Ectodermal cell (in vitro differentiated cells): Measurements from ENCODE around the gene ABHD12.

Source experiments
- H3K27ac ChIP-seq: 2 replicates; pipeline ENCODE4 v1.7.0; 2013; ENCODE audit warnings: mild to moderate bottlenecking, low read depth, low read length; ENCODE audit not compliant: insufficient read depth, poor library complexity, severe bottlenecking
- H3K27me3 ChIP-seq: 2 replicates; pipeline ENCODE4 v1.7.0; 2013; ENCODE audit warnings: mild to moderate bottlenecking, low read length; ENCODE audit not compliant: insufficient read depth, control insufficient read depth, poor library complexity, severe bottlenecking
- H3K36me3 ChIP-seq: one replicate; pipeline ENCODE4 v1.7.0; 2013; ENCODE audit warnings: low read length; ENCODE audit not compliant: control insufficient read depth, insufficient read depth
- H3K4me1 ChIP-seq: one replicate; pipeline ENCODE4 v1.7.0; 2013; ENCODE audit warnings: low read length; ENCODE audit not compliant: control insufficient read depth, insufficient read depth
- H3K4me3 ChIP-seq: 2 replicates; pipeline ENCODE4 v1.7.0; 2013; ENCODE audit warnings: low read depth, low read length, control low read depth; ENCODE audit not compliant: insufficient read depth
- H3K9me3 ChIP-seq: 2 replicates; pipeline ENCODE4 v1.7.0; 2013; ENCODE audit warnings: mild to moderate bottlenecking, low read length, moderate library complexity; ENCODE audit not compliant: control insufficient read depth
- WGBS, 2 experiments: methylation state at CpG; one replicate each; pipeline ENCODE4 v1.1.7; 2013; ENCODE audit warnings: missing lambda C conversion rate in 2 of 2; 5-methylcytosine and 5-hydroxymethylcytosine counted together

Gene ABHD12

GRCh38 chr20:25282034-25282781, 108.4 kb downstream of the ABHD12 start:
- Histone ChIP-seq H3K4me3 (no peak overlapping the region), H3K27ac (no peak overlapping the region), H3K27me3 (no peaks in the 10 kb centered on the region), H3K9me3 (no peaks in the 10 kb centered on the region), H3K36me3 (peaks cover 42% of the 10 kb centered on the region), H3K4me1 (no peaks in the 10 kb centered on the region)
- 92 to 93% methylated on average over 22 of the region's 22 CpGs for WGBS, 2 experiments

- H3K27me3 ChIP-seq, result no peaks in the 10 kb centered on the region
- WGBS, 2 experiments, result 94 to 96% methylated on average over 21 of the region's 21 CpGs
- H3K4me3 ChIP-seq, result no peak overlapping the region
- H3K9me3 ChIP-seq, result no peaks in the 10 kb centered on the region
- H3K27ac ChIP-seq, result no peak overlapping the region
- peaks cover 36% of the 10 kb centered on the region for H3K36me3 ChIP-seq
- no peaks in the 10 kb centered on the region for H3K4me1 ChIP-seq
Measured at GRCh38 chr20:25281541-25281991, 109.1 kb downstream of the ABHD12 start.

- Histone ChIP-seq H3K4me1 (no peaks in the 10 kb centered on the region), H3K4me3 (no peak overlapping the region), H3K36me3 (peaks cover 32% of the 10 kb centered on the region), H3K27ac (no peak overlapping the region), H3K27me3 (no peaks in the 10 kb centered on the region), H3K9me3 (no peaks in the 10 kb centered on the region)
- 95 to 96% methylated on average over 33 of the region's 33 CpGs for WGBS, 2 experiments
Measured at GRCh38 chr20:25280574-25281535, 109.8 kb downstream of the ABHD12 start.

GRCh38 chr20:25280051-25280573, 110.5 kb downstream of the ABHD12 start:
- WGBS, 2 experiments, result 95 to 96% methylated on average over 15 of the region's 15 CpGs
- peaks cover 27% of the 10 kb centered on the region for H3K36me3 ChIP-seq
- no peaks in the 10 kb centered on the region for H3K9me3 ChIP-seq
- H3K4me3 ChIP-seq, result no peak overlapping the region
- no peaks in the 10 kb centered on the region for H3K27me3 ChIP-seq
- no peak overlapping the region for H3K27ac ChIP-seq
- no peaks in the 10 kb centered on the region for H3K4me1 ChIP-seq

DNA sequence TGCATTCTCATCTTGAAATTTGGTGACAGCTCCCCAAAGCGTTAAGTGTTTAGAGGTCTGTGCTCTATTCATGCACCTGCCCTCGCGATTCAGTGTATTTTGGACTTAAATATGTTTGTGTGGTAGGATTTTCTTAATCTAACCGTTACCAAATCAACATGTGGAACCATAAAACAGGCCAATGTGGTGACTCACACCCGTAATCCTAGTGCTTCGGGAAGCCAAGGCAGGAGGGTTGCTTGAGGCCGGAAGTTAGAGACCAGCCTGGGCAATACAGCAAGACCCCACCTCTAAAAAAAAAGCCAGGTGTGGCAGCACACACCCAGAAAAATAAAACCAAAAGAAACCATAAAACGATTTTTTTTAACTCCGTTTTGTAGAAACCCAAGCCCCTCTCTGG, 111.2 kb downstream of the ABHD12 start:
- H3K4me1 ChIP-seq, result no peaks in the 10 kb centered on the region
- no peaks in the 10 kb centered on the region for H3K9me3 ChIP-seq
- no peak overlapping the region for H3K4me3 ChIP-seq
- peaks cover 22% of the 10 kb centered on the region for H3K36me3 ChIP-seq
- no peaks in the 10 kb centered on the region for H3K27me3 ChIP-seq
- WGBS, 2 experiments, result 94 to 97% methylated on average over 9 of the region's 9 CpGs
- no peak overlapping the region for H3K27ac ChIP-seq

DNA sequence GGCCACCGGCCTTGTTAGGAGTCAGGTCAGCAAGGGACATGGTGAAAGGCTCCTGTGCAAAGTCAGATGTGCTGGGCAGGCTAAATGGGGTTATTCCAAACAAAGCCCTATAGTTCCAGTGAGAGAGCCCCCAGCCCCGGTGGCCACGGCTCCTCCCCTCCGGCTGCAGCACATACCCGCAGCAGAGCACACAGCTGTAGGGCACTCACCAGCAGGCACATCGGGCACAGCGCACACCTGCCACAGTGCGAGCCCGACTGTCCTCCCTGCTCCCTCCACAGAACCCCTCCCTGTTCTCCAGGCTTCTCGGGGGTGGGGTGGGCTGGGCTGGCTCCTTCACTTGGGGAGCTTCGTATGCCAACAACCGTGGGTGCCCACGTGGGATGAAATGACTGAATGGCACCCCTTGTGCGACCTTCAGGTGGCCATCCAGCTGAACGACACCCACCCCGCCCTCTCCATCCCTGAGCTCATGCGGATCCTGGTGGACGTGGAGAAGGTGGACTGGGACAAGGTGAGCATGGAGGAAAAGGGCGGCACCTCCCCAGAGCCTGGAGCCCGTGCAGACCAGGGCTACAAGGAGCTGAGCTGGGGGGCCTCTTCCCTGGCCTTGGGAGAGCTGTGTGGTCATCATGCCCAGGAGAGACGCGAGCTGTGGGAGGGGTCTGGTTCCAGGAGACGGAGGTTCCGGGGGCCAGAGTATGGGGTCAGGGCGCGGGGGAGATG, 111.8 kb downstream of the ABHD12 start:
- Histone ChIP-seq H3K36me3 (peaks cover 16% of the 10 kb centered on the region), H3K27ac (no peak overlapping the region), H3K9me3 (no peaks in the 10 kb centered on the region), H3K4me1 (no peaks in the 10 kb centered on the region), H3K4me3 (no peak overlapping the region), H3K27me3 (no peaks in the 10 kb centered on the region)
- 94% methylated on average over 26 of the region's 26 CpGs for WGBS, 2 experiments

DNA sequence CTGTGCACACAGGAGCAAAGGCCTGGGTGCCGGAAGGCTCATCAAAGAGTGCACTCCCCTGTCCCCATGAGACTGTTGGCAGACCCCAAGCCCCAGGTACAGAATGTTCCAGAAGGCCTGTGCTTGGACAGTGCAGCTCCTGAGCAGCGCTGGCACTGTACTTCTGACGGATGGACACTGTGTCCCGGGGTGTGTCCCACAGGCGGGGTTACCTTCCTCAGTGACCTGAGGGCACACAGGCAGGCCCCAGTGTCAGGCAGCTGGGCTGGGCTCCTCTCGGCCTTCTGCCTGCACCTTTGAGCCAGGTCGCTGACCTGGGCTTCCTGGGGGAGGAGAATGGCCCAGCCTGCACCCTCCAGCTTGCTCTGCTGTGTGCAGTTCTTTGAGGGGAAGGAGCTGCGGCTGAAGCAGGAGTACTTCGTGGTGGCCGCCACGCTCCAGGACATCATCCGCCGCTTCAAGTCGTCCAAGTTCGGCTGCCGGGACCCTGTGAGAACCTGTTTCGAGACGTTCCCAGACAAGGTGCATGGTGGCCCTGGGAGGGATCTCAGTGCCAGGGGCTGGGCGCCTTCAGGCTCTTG, 112.6 kb downstream of the ABHD12 start:
- Histone ChIP-seq H3K4me3 (no peak overlapping the region), H3K36me3 (peaks cover 18% of the 10 kb centered on the region), H3K27me3 (no peaks in the 10 kb centered on the region), H3K4me1 (no peaks in the 10 kb centered on the region), H3K9me3 (no peaks in the 10 kb centered on the region), H3K27ac (no peak overlapping the region)
- WGBS, 2 experiments, result 93 to 94% methylated on average over 19 of the region's 19 CpGs

DNA sequence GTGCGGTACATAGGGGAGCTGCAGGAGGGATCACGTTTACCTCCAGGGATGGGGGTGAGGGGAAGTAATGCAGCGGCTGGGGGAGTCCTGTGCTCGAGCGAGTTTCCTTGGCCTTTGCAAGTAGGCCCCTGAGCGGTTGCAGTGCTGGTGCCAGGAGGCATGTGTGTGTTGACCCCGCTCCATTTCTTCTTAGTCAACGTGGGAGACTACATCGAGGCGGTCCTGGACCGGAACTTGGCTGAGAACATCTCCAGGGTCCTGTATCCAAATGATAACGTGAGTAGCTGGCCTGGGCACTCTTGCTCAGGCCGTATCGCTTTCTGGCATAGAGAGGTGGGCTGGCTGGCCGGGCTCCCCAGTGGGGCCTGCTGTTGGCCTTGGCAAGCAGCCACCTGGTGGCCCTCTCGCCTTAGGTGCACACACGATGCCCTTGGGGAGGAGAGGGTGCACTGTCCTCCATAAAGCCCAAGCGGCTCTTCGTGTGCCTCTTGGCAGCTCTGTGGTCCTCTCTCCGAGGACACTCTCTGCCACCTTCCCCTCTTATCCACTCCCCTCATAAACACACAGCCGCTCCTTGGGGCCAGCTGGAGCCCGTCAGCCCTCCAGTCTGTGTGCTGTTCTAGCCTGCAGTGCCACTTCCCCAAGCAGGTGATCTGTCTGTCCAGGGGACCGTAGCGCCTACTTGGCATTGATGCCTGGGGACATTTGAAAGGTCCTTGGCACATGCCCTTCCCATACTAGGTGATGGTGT, 113.4 kb downstream of the ABHD12 start:
- Histone ChIP-seq H3K27ac (no peak overlapping the region), H3K4me3 (no peak overlapping the region), H3K27me3 (no peaks in the 10 kb centered on the region), H3K4me1 (no peaks in the 10 kb centered on the region), H3K9me3 (no peaks in the 10 kb centered on the region), H3K36me3 (peaks cover 20% of the 10 kb centered on the region)
- 94 to 95% methylated on average over 24 of the region's 24 CpGs for WGBS, 2 experiments

- Histone ChIP-seq H3K9me3 (no peaks in the 10 kb centered on the region), H3K27me3 (no peaks in the 10 kb centered on the region), H3K4me1 (no peaks in the 10 kb centered on the region), H3K4me3 (no peak overlapping the region), H3K36me3 (peaks cover 19% of the 10 kb centered on the region), H3K27ac (no peak overlapping the region)
- 93% methylated on average over 24 of the region's 24 CpGs for WGBS, 2 experiments
Measured at GRCh38 chr20:25276533-25277050, 114.0 kb downstream of the ABHD12 start.
